Chondrocyte (in vitro differentiated cells): Measurements from ENCODE around the gene DPY30. TPM values are rescaled to one million over a fixed set of nuclear protein-coding genes. Genes with fewer than 3 reads are reported as not detected.
"Not testable (repeated sequence)": the region's sequence is repeated elsewhere in the genome, so short reads cannot be mapped to it uniquely, and the experiment has no call there.

Source experiments
- DNase-seq: peaks from one replicate; pipeline ENCODE4 v3.0.0; 2021; ENCODE audit warnings: mixed read lengths, low spot score
- H3K27ac Mint-ChIP-seq: one replicate; pipeline ENCODE4 v1.8.0; 2021; ENCODE audit warnings: mild to moderate bottlenecking, moderate library complexity, mixed read lengths; ENCODE audit not compliant: unreplicated experiment
- H3K27me3 Mint-ChIP-seq: 2 replicates; pipeline ENCODE4 v1.8.0; 2021; ENCODE audit warnings: low read depth, mixed read lengths
- H3K36me3 Mint-ChIP-seq: 2 replicates; pipeline ENCODE4 v1.8.0; 2021; ENCODE audit warnings: low read depth, mixed read lengths
- H3K4me1 Mint-ChIP-seq: 2 replicates; pipeline ENCODE4 v1.8.0; 2021; ENCODE audit warnings: low read depth, mild to moderate bottlenecking, mixed read lengths
- H3K4me3 Mint-ChIP-seq: one replicate; pipeline ENCODE4 v1.8.0; 2021; ENCODE audit warnings: mild to moderate bottlenecking, moderate library complexity, mixed read lengths; ENCODE audit not compliant: unreplicated experiment
- H3K9me3 Mint-ChIP-seq: 2 replicates; pipeline ENCODE4 v1.8.0; 2021; ENCODE audit warnings: low read depth, mixed read lengths
- total RNA-seq: library from RNA; stranded (reverse); gene quantifications from 3 replicates; pipeline ENCODE4 v1.2.1, GENCODE V29; 2021
- TF ChIP-seq, protein P1 (sequence below): fragments of 200-600 bp; sonication (generic); IDR thresholded peaks from 2 replicates; pipeline ENCODE4 v1.5.0; 2021; ENCODE audit warnings: antibody characterized with exemption, mild to moderate bottlenecking, moderate library complexity

DPY30 gene
- total RNA-seq, 1 donor from 2014 or later, result 51.5 TPM

- no peaks in the 10 kb centered on the region for H3K36me3 Mint-ChIP-seq
- no peak for DNase-seq
- TF ChIP-seq, protein P1, sequence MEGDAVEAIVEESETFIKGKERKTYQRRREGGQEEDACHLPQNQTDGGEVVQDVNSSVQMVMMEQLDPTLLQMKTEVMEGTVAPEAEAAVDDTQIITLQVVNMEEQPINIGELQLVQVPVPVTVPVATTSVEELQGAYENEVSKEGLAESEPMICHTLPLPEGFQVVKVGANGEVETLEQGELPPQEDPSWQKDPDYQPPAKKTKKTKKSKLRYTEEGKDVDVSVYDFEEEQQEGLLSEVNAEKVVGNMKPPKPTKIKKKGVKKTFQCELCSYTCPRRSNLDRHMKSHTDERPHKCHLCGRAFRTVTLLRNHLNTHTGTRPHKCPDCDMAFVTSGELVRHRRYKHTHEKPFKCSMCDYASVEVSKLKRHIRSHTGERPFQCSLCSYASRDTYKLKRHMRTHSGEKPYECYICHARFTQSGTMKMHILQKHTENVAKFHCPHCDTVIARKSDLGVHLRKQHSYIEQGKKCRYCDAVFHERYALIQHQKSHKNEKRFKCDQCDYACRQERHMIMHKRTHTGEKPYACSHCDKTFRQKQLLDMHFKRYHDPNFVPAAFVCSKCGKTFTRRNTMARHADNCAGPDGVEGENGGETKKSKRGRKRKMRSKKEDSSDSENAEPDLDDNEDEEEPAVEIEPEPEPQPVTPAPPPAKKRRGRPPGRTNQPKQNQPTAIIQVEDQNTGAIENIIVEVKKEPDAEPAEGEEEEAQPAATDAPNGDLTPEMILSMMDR, result no peak
- no peaks in the 10 kb centered on the region for H3K9me3 Mint-ChIP-seq
- H3K27me3 Mint-ChIP-seq, result no peaks in the 10 kb centered on the region
- H3K4me1 Mint-ChIP-seq, result no peaks in the 10 kb centered on the region
- H3K27ac Mint-ChIP-seq, result no peak overlapping the region
- H3K4me3 Mint-ChIP-seq, result no peak overlapping the region
These were observed 12.3 kb upstream of the DPY30 start for GRCh38 chr2:32051836-32052439.

GRCh38 chr2:32043561-32043960 lies 4.0 kb upstream of the DPY30 start:
- TF ChIP-seq, protein P1, result no peak
- Mint-ChIP-seq H3K4me3 (no peak overlapping the region), H3K27ac (no peak overlapping the region), H3K9me3 (no peaks in the 10 kb centered on the region), H3K36me3 (no peaks in the 10 kb centered on the region), H3K4me1 (peaks cover 13% of the 10 kb centered on the region), H3K27me3 (no peaks in the 10 kb centered on the region)
- no peak for DNase-seq

GRCh38 chr2:32034198-32034887 lies 5.3 kb downstream of the DPY30 start:
- Mint-ChIP-seq H3K36me3 (peaks cover 13% of the 10 kb centered on the region), H3K27ac (peak overlapping the region; percentile 20), H3K4me1 (peaks cover 12% of the 10 kb centered on the region)
- not testable (repeated sequence) for DNase-seq, H3K4me3 Mint-ChIP-seq, H3K9me3 Mint-ChIP-seq, H3K27me3 Mint-ChIP-seq

- not testable (repeated sequence) for H3K27me3 Mint-ChIP-seq, H3K36me3 Mint-ChIP-seq, DNase-seq, H3K4me1 Mint-ChIP-seq, H3K27ac Mint-ChIP-seq, H3K9me3 Mint-ChIP-seq, H3K4me3 Mint-ChIP-seq
These were observed 20.7 kb downstream of the DPY30 start for GRCh38 chr2:32018789-32019482.

GRCh38 chr2:32012872-32013271 lies 26.7 kb downstream of the DPY30 start:
- Mint-ChIP-seq H3K36me3 (no peaks in the 10 kb centered on the region), H3K27me3 (no peaks in the 10 kb centered on the region), H3K27ac (peak overlapping the region; percentile 47), H3K4me1 (peaks cover 21% of the 10 kb centered on the region), H3K9me3 (no peaks in the 10 kb centered on the region), H3K4me3 (no peak overlapping the region)
- TF ChIP-seq, protein P1, result no peak
- no peak for DNase-seq

DNA sequence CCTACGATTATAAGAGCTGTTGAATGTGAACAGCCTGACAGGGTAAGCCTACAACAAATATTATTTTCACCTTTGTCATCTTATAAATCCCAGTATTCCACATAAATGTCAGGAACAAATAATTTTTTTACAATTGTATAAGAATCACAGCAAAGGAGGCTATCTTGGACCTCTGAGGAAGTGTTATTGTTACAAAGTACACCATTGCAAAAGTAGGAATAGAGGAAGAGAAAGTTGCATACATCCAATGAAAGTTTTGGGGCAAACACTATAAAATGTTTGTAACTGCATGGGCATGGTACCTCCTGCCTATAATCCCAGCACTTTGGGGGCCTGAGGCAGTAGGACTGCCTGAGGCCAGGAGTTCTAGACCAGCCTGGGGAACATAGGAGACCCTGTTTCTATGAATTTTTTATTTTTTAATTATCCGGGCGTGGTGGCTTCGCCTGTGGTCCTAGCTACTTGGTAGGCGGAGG lies 28.1 kb downstream of the DPY30 start:
- H3K4me3 Mint-ChIP-seq, result peak overlapping the region; percentile 84
- H3K9me3 Mint-ChIP-seq, result no peaks in the 10 kb centered on the region
- H3K36me3 Mint-ChIP-seq, result no peaks in the 10 kb centered on the region
- TF ChIP-seq, protein P1, result no peak
- H3K27ac Mint-ChIP-seq, result peak overlapping the region; percentile 93
- no peaks in the 10 kb centered on the region for H3K27me3 Mint-ChIP-seq
- peaks cover 30% of the 10 kb centered on the region for H3K4me1 Mint-ChIP-seq
- no peak for DNase-seq
